ENCODE results near the gene SIT1.

The SIT1 gene

GRCh38 chr9:35684921-35685320 is 34.2 kb upstream of the SIT1 start:
- Histone ChIP-seq H3K4me1 (ENCODE audit: control insufficient read depth, insufficient read depth, low read length) (peaks cover 3% of the 10 kb centered on the region; the same call in 1 of the 2 replicates), H3K9me3 (ENCODE audit: control insufficient read depth, insufficient read depth, low read depth, low read length) (no peaks in the 10 kb centered on the region), H3K36me3 (ENCODE audit: control insufficient read depth in 2 of 2, insufficient read depth in 1 of 2, low read length in 2 of 2) (peaks cover 0 to 32% of the 10 kb centered on the region in 2 experiments; a peak in 1 of 3 replicates), H3K4me3 (ENCODE audit: low read depth, low read length) (no peak overlapping the region), H3K27ac (ENCODE audit: extremely low read depth, low read depth, low read length) (no peak overlapping the region)
- TF ChIP-seq ZNF747 (tag by site-specific recombination; IDR thresholded peaks at IDR 0.05) (no peak), SP3 (tag by site-specific recombination; IDR thresholded peaks at IDR 0.05) (no peak), ZNF549 (tag by site-specific recombination; IDR thresholded peaks at IDR 0.05) (no peak)
- ChIA-PET CTCF (interaction anchor here (0.6 to 2.3 kb wide), 2 partner anchors 12 to 16 kb away, joined by 3 to 14 read pairs; no protein-coding TSS in a partner anchor), POLR2A (interaction anchor here (1.1 kb wide), 1 partner anchor 12 kb away, joined by 4 read pairs; no protein-coding TSS in a partner anchor)

GRCh38 chr9:35683323-35683722 is 32.6 kb upstream of the SIT1 start:
- ChIA-PET CTCF (interaction anchor here (0.6 to 2.3 kb wide), 6 partner anchors 9 to 25 kb away, joined by 3 to 14 read pairs (median 4); partner anchors contain the start of genes CCDC107 and RMRP), POLR2A (interaction anchor here (1.0 to 1.1 kb wide), 2 partner anchors 11 to 18 kb away, joined by 4 to 8 read pairs; partner anchors contain the start of gene ARHGEF39)
- no peak overlapping the region for H3K27ac ChIP-seq (ENCODE audit: extremely low read depth, low read depth, low read length)
- TF ChIP-seq ZNF311 (tag by site-specific recombination; IDR thresholded peaks at IDR 0.05; ENCODE audit: borderline replicate concordance) (no peak), ZNF221 (tag by site-specific recombination; IDR thresholded peaks at IDR 0.05; ENCODE audit: borderline replicate concordance) (no peak)
- 0 out of 2 replicates have a peak, but pooled peaks cover under 1% of the 10 kb centered on the region for H3K4me1 ChIP-seq (ENCODE audit: control insufficient read depth, insufficient read depth, low read length)
- no peaks in the 10 kb centered on the region for H3K9me3 ChIP-seq (ENCODE audit: control insufficient read depth, insufficient read depth, low read depth, low read length)
- peaks cover 0 to 32% of the 10 kb centered on the region in 2 experiments; a peak in 1 of 3 replicates for H3K36me3 ChIP-seq (ENCODE audit: control insufficient read depth in 2 of 2, insufficient read depth in 1 of 2, low read length in 2 of 2)
- no peak overlapping the region for H3K4me3 ChIP-seq (ENCODE audit: low read depth, low read length)

GRCh38 chr9:35682520-35683315 is 32.0 kb upstream of the SIT1 start:
- Histone ChIP-seq H3K4me1 (ENCODE audit: control insufficient read depth, insufficient read depth, low read length) (no peaks in the 10 kb centered on the region), H3K36me3 (ENCODE audit: control insufficient read depth in 2 of 2, insufficient read depth in 1 of 2, low read length in 2 of 2) (peaks cover 0 to 32% of the 10 kb centered on the region in 2 experiments; a peak in 1 of 3 replicates), H3K4me3 (ENCODE audit: low read depth, low read length) (no peak overlapping the region), H3K9me3 (ENCODE audit: control insufficient read depth, insufficient read depth, low read depth, low read length) (no peaks in the 10 kb centered on the region), H3K27ac (ENCODE audit: extremely low read depth, low read depth, low read length) (no peak overlapping the region)
- CTCF ChIA-PET = interaction anchor here (0.6 to 2.3 kb wide), 6 partner anchors 9 to 25 kb away, joined by 3 to 14 read pairs (median 4); partner anchors contain the start of genes ARHGEF39, CCDC107 and RMRP
- TF ChIP-seq TRIM28 (IDR thresholded peaks at IDR 0.05; ENCODE audit: borderline replicate concordance, low read length) = no peak
- TF ChIP-seq ZNF488 (tag by site-specific recombination; IDR thresholded peaks at IDR 0.05) = no peak
- TF ChIP-seq AEBP2 (tag by site-specific recombination; IDR thresholded peaks at IDR 0.05; ENCODE audit: borderline replicate concordance) = no peak
- TF ChIP-seq ZNF48 (tag by site-specific recombination; IDR thresholded peaks at IDR 0.05) = no peak
- no peak for TF ChIP-seq ZSCAN5A (tag by site-specific recombination; IDR thresholded peaks at IDR 0.05)
- POLR2A ChIA-PET = interaction anchor here (1.0 kb wide), 1 partner anchor 10 kb away, joined by 4 read pairs; no protein-coding TSS in a partner anchor

- Histone ChIP-seq H3K27ac (ENCODE audit: extremely low read depth, low read depth, low read length) (no peak overlapping the region), H3K4me3 (ENCODE audit: low read depth, low read length) (no peak overlapping the region), H3K4me1 (ENCODE audit: control insufficient read depth, insufficient read depth, low read length) (no peaks in the 10 kb centered on the region), H3K9me3 (ENCODE audit: control insufficient read depth, insufficient read depth, low read depth, low read length) (no peaks in the 10 kb centered on the region), H3K36me3 (ENCODE audit: control insufficient read depth in 2 of 2, insufficient read depth in 1 of 2, low read length in 2 of 2) (peaks cover 0 to 32% of the 10 kb centered on the region in 2 experiments; a peak in 1 of 3 replicates)
- ChIA-PET CTCF (interaction anchor here (0.7 kb wide), 1 partner anchor 17 kb away, joined by 4 read pairs; the partner anchor contains the start of gene ARHGEF39), POLR2A (no interaction called here)
- TF ChIP-seq ZNF112 (tag by site-specific recombination; IDR thresholded peaks at IDR 0.05) (no peak), ZNF596 (tag by site-specific recombination; IDR thresholded peaks at IDR 0.05) (no peak), ZNF521 (tag by site-specific recombination; IDR thresholded peaks at IDR 0.05) (no peak), ZNF292 (tag by site-specific recombination; IDR thresholded peaks at IDR 0.05; ENCODE audit: borderline replicate concordance, low read depth) (no peak), ZBTB44 (tag by site-specific recombination; IDR thresholded peaks at IDR 0.05) (no peak), ZNF658 (tag by site-specific recombination; IDR thresholded peaks at IDR 0.05) (no peak), ZNF747 (tag by site-specific recombination; IDR thresholded peaks at IDR 0.05) (no peak), ZNF660 (tag by site-specific recombination; IDR thresholded peaks at IDR 0.05) (no peak), SCRT2 (tag by site-specific recombination; IDR thresholded peaks at IDR 0.05) (no peak), KLF10 (tag by site-specific recombination; IDR thresholded peaks at IDR 0.05) (no peak), ZNF585B (tag by site-specific recombination; IDR thresholded peaks at IDR 0.05) (no peak)
These were observed 31.3 kb upstream of the SIT1 start for GRCh38 chr9:35682051-35682450.
